ENCODE results near the gene TTC39A.

GRCh38 chr1:51369171-51369570 lies 38.8 kb upstream of the TTC39A start:
- TF ChIP-seq POLR2A (IDR thresholded peaks at IDR 0.05), result no peak
- no peak for TF ChIP-seq CTCF (IDR thresholded peaks at IDR 0.05)

All from vagina (tissue), 2 donors.